ENCODE data around the gene IFIT1. TPM values are rescaled to one million over a fixed set of nuclear protein-coding genes. Genes with fewer than 3 reads are reported as not detected.

IFIT1 gene
- total RNA-seq, 1 donor from 2014 or later, result 2.4 TPM

DNA sequence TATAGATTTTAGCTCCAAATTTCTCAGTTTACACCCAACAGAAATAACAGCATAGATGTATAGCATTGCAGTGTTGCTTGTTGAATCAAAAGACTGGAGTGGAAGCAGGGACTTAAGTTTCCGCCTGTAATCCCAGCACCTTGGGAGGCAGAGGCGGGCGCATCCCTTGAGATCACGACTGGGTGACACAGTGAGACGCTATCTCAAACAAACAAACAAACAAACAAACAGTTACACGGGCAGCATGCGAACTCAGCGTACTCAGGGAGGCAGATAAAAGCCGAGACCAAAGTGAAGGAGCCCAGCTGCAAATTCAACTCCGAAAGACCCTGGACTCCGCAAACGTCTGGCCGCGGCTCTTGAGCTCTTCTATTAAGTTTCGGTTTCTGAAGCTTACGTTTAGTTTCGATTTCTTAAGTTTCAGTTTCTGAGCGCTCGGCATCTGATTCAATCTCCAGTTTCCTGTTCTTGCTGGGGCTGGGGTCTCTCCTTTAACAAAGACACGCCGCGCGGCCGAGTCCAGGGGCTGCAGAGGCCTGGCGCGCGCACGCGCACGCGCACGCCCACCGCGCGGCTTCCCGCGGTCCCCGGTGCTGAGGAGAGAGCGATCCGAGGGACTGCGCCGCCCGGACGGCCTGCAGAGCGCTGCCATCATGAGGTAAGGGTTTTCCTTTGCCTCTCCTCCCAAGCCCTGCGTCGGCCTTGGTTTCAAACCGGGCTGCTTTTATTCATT, 21.9 kb downstream of the IFIT1 start, which contains the start of gene IFIT5:
IFIT5 (plus strand) TSS at position 423 of the 733 bp plus-strand sequence; CDS start at position 654, 231 bp downstream.
- peaks cover 34% of the 10 kb centered on the region for H3K4me1 Mint-ChIP-seq
- H3K9me3 Mint-ChIP-seq, result peaks cover 3% of the 10 kb centered on the region
- TF ChIP-seq, protein P1, sequence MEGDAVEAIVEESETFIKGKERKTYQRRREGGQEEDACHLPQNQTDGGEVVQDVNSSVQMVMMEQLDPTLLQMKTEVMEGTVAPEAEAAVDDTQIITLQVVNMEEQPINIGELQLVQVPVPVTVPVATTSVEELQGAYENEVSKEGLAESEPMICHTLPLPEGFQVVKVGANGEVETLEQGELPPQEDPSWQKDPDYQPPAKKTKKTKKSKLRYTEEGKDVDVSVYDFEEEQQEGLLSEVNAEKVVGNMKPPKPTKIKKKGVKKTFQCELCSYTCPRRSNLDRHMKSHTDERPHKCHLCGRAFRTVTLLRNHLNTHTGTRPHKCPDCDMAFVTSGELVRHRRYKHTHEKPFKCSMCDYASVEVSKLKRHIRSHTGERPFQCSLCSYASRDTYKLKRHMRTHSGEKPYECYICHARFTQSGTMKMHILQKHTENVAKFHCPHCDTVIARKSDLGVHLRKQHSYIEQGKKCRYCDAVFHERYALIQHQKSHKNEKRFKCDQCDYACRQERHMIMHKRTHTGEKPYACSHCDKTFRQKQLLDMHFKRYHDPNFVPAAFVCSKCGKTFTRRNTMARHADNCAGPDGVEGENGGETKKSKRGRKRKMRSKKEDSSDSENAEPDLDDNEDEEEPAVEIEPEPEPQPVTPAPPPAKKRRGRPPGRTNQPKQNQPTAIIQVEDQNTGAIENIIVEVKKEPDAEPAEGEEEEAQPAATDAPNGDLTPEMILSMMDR (conservative IDR thresholded peaks at IDR 0.05), result no peak
- H3K27ac Mint-ChIP-seq (ENCODE audit: unreplicated experiment), result peak within 1 kb of the TSS; percentile 99
- DNase-seq (ENCODE audit: low read depth, low spot score), result peak; percentile 77
- H3K27me3 Mint-ChIP-seq (ENCODE audit: low read depth), result no peaks in the 10 kb centered on the region
- peaks cover 17% of the 10 kb centered on the region for H3K36me3 Mint-ChIP-seq (ENCODE audit: low read depth)
- peak within 1 kb of the TSS; percentile 99 for H3K4me3 Mint-ChIP-seq

DNA sequence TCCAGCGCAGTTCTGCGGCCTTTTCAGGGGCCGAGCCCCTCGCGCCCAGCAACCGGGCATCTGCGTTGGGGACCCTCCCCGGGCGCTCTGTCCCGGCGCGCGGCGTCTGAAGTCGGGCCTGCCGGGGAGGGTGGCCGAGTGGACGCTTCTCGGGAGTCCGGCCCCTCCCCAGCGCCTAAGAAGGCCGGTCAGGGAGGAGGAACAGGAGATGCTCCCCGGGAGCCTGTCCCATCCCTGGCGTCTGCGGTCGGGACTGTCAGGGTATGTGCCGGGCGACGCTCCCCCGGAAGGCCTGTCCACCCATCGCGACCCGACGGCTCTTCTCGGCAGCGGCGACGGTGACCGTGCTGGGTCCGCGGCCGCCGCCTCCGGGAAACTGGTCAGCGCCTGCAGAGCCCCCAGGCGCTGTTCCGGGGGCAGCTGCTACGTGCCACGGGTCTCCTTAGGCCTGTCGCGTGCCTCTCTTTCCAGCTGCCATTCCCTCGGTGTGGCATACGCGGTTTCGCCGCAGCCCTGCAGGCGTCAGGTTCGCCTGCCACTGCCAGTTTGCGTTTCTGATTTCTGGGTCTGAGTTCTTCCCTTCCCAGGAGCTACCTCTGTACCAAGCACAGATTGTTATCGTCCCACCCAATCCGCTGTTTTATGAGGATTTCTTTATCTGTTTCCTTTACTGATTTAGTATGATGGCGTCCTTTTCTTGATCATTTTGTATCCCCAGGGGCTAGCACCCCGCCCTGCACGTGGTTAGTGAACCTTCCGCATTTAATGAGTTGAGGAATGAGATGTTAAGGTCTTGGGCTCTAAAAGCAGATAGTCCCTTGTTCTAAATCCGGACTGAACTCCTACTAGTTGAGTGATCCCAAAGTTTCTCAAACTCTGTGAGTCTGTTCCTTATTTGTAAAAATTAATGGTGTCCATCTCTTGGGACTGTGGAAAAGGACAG, 22.7 kb downstream of the IFIT1 start:
- peaks cover 17% of the 10 kb centered on the region for H3K36me3 Mint-ChIP-seq (ENCODE audit: low read depth)
- no peaks in the 10 kb centered on the region for H3K27me3 Mint-ChIP-seq (ENCODE audit: low read depth)
- peaks cover 3% of the 10 kb centered on the region for H3K9me3 Mint-ChIP-seq
- TF ChIP-seq, protein P1 (conservative IDR thresholded peaks at IDR 0.05), result peak; percentile 34
- H3K4me3 Mint-ChIP-seq, result peak overlapping the region; percentile 99
- H3K4me1 Mint-ChIP-seq, result peaks cover 34% of the 10 kb centered on the region
- peak; percentile 35 for DNase-seq (ENCODE audit: low read depth, low spot score)
- peak overlapping the region; percentile 94 for H3K27ac Mint-ChIP-seq (ENCODE audit: unreplicated experiment)

DNA sequence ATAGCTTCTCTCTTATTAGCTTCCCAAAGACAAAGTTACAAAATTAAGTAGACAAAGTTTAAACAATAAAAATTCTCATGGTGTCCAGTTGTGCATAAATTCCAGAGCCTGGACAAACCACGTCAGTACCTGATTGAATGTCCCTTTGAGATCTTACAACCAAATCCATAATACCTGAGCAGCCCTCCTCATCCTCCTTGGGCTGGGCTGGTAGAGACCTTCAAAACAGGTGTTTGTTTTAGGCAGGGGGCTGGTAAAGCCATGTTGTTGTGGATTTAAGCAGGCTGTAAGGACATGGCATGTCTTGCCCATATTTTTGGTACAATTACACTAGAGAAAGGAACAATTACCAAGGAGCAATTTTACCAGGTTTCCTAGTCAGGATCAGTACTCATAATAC, 24.0 kb downstream of the IFIT1 start:
- TF ChIP-seq, protein P1 (conservative IDR thresholded peaks at IDR 0.05), result no peak
- peaks cover 3% of the 10 kb centered on the region for H3K9me3 Mint-ChIP-seq
- no peak for DNase-seq (ENCODE audit: low read depth, low spot score)
- H3K4me3 Mint-ChIP-seq, result peak overlapping the region; percentile 62
- H3K4me1 Mint-ChIP-seq, result peaks cover 34% of the 10 kb centered on the region
- H3K36me3 Mint-ChIP-seq (ENCODE audit: low read depth), result peaks cover 21% of the 10 kb centered on the region
- H3K27ac Mint-ChIP-seq (ENCODE audit: unreplicated experiment), result no peak overlapping the region
- H3K27me3 Mint-ChIP-seq (ENCODE audit: low read depth), result no peaks in the 10 kb centered on the region

DNA sequence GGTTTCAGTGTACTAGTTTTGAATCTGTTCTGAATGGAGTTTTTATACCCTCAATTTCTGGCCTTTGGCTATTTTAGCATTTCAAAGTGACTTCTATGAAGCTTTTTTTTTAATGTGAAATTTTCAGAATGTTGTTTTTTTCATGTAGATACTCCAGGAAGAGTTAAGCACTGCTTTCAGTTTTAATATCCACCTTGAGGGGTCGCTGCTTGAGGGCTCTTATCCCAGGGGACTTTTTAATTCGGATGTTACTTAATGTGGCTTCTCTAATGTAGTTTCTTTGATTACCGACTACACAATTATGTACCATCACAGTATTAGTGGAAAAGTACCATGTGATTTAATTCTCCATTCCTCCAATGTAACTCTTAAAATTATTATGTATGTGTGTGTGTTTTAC, 27.1 kb downstream of the IFIT1 start:
- TF ChIP-seq, protein P1 (conservative IDR thresholded peaks at IDR 0.05), result peak; percentile 57
- Mint-ChIP-seq H3K4me1 (peaks cover 21% of the 10 kb centered on the region), H3K27ac (ENCODE audit: unreplicated experiment) (no peak overlapping the region), H3K9me3 (no peaks in the 10 kb centered on the region), H3K4me3 (no peak overlapping the region), H3K27me3 (ENCODE audit: low read depth) (no peaks in the 10 kb centered on the region), H3K36me3 (ENCODE audit: low read depth) (peaks cover 15% of the 10 kb centered on the region)
- no peak for DNase-seq (ENCODE audit: low read depth, low spot score)

DNA sequence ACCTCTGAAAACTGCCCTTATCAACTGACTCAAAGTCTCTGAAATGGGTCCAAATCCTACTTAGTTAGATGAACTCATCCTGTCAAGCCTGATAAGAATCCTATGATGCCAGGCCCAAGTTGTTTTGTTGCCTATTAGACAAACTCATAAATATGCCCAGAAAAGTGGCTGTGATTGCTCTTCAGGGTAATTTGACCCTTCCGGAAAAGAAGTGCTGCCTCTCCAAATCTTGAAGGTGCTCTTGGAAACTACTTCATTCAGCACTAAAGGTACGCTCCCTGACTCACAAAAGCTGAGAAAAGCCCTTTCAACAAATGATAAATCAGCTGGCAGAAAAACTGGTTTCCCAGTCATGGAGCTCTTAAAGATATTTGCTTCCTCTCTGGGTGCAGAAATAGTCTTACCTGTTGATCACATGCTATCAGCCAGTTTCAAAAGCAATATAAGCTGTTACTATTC, 28.6 kb downstream of the IFIT1 start:
- Mint-ChIP-seq H3K36me3 (ENCODE audit: low read depth) (peaks cover 13% of the 10 kb centered on the region), H3K27ac (ENCODE audit: unreplicated experiment) (no peak overlapping the region), H3K9me3 (no peaks in the 10 kb centered on the region), H3K4me3 (no peak overlapping the region), H3K27me3 (ENCODE audit: low read depth) (no peaks in the 10 kb centered on the region), H3K4me1 (peaks cover 14% of the 10 kb centered on the region)
- DNase-seq (ENCODE audit: low read depth, low spot score), result no peak
- TF ChIP-seq, protein P1 (conservative IDR thresholded peaks at IDR 0.05), result no peak
